Endothelial cell (in vitro differentiated cells): ENCODE measurements around the gene MAP7D2. TPM values are rescaled to one million over a fixed set of nuclear protein-coding genes. Genes with fewer than 3 reads are reported as not detected.

Source experiments
- DNase-seq: peaks from one replicate; pipeline ENCODE4 v3.0.0; 2021; ENCODE audit warnings: low spot score
- H3K27ac Mint-ChIP-seq: one replicate; pipeline ENCODE4 v1.8.0; 2021; ENCODE audit warnings: mixed read lengths, inconsistent platforms; ENCODE audit not compliant: unreplicated experiment
- H3K27me3 Mint-ChIP-seq: one replicate; pipeline ENCODE4 v1.8.0; 2021; ENCODE audit warnings: mild to moderate bottlenecking, moderate library complexity, mixed read lengths, inconsistent platforms; ENCODE audit not compliant: unreplicated experiment
- H3K36me3 Mint-ChIP-seq: one replicate; pipeline ENCODE4 v1.8.0; 2021; ENCODE audit warnings: mild to moderate bottlenecking, low read depth, mixed read lengths, inconsistent platforms; ENCODE audit not compliant: unreplicated experiment
- H3K4me1 Mint-ChIP-seq: one replicate; pipeline ENCODE4 v1.8.0; 2021; ENCODE audit warnings: mild to moderate bottlenecking, mixed read lengths, inconsistent platforms; ENCODE audit not compliant: unreplicated experiment
- H3K4me3 Mint-ChIP-seq: one replicate; pipeline ENCODE4 v1.8.0; 2021; ENCODE audit warnings: mild to moderate bottlenecking, mixed read lengths, inconsistent platforms; ENCODE audit not compliant: unreplicated experiment
- H3K9me3 Mint-ChIP-seq: one replicate; pipeline ENCODE4 v1.8.0; 2021; ENCODE audit warnings: mixed read lengths, inconsistent platforms; ENCODE audit not compliant: unreplicated experiment
- total RNA-seq: library from RNA; stranded (reverse); fragmentation: NEBNext Ultra II Directional; extraction: Animal tissue kit (Norgen Biotek cat#: 25700); gene quantifications from one replicate; pipeline ENCODE4 v1.2.1, GENCODE V29; 2021; ENCODE audit not compliant: unreplicated experiment
- TF ChIP-seq, protein P1 (sequence below): fragments of 200-600 bp; sonication (generic); IDR thresholded peaks from one replicate; pipeline ENCODE4 v1.5.0; 2021; ENCODE audit warnings: antibody characterized with exemption; ENCODE audit not compliant: unreplicated experiment

Gene MAP7D2
- total RNA-seq, 1 donor from 2014 or later, result 2.7 TPM

DNA sequence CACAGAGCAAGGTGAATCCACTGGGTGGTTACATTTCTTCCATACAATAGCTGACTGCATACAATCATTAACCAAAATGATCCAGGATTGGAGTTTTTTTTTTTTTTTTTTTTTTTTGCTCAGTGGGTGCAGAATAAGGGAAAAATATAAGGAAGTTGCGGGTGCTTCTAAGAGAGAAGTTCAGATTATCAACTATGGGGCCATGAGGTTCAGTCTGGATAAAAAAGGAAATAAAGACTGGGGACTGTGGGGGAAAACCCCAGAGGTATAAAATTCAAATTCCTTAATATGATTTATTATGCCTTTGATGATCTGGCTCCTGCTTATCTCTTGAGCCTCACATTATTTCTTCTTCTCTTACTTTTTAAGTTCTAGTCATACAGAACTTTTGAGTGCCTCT, 30.9 kb upstream of the MAP7D2 start:
- no peak overlapping the region for H3K4me3 Mint-ChIP-seq
- no peaks in the 10 kb centered on the region for H3K4me1 Mint-ChIP-seq
- H3K27me3 Mint-ChIP-seq, result peaks cover 3% of the 10 kb centered on the region

DNA sequence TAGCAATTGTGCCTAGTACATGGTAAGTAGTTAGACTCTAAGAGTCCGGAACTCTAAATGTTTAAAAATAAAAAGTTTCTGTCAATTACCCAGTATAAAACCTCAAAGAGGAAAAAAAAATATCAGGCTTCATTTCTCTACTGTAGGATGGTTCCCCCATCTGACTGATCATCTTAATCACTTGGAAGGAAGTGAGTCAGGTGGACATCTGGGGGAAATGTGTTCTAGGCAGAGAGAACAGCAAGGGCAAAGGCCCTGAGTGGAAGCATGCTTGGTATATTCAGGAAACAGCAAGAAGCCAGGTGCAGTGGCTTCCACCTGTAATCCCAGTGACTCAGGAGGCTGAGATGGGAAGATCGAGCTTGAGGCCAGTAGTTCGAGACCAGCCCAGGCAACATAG, 27.8 kb upstream of the MAP7D2 start:
- TF ChIP-seq, protein P1, sequence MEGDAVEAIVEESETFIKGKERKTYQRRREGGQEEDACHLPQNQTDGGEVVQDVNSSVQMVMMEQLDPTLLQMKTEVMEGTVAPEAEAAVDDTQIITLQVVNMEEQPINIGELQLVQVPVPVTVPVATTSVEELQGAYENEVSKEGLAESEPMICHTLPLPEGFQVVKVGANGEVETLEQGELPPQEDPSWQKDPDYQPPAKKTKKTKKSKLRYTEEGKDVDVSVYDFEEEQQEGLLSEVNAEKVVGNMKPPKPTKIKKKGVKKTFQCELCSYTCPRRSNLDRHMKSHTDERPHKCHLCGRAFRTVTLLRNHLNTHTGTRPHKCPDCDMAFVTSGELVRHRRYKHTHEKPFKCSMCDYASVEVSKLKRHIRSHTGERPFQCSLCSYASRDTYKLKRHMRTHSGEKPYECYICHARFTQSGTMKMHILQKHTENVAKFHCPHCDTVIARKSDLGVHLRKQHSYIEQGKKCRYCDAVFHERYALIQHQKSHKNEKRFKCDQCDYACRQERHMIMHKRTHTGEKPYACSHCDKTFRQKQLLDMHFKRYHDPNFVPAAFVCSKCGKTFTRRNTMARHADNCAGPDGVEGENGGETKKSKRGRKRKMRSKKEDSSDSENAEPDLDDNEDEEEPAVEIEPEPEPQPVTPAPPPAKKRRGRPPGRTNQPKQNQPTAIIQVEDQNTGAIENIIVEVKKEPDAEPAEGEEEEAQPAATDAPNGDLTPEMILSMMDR, result no peak
- Mint-ChIP-seq H3K4me1 (peaks cover 4% of the 10 kb centered on the region), H3K4me3 (no peak overlapping the region), H3K27ac (no peak overlapping the region), H3K9me3 (no peaks in the 10 kb centered on the region), H3K36me3 (no peaks in the 10 kb centered on the region), H3K27me3 (peaks cover 3% of the 10 kb centered on the region)
- DNase-seq, result no peak

More for the DNA sequence above, 30.9 kb upstream of the MAP7D2 start:
- TF ChIP-seq, protein P1, result no peak
- no peak overlapping the region for H3K27ac Mint-ChIP-seq
- H3K36me3 Mint-ChIP-seq, result peaks cover 8% of the 10 kb centered on the region
- H3K9me3 Mint-ChIP-seq, result no peaks in the 10 kb centered on the region
- DNase-seq, result no peak

DNA sequence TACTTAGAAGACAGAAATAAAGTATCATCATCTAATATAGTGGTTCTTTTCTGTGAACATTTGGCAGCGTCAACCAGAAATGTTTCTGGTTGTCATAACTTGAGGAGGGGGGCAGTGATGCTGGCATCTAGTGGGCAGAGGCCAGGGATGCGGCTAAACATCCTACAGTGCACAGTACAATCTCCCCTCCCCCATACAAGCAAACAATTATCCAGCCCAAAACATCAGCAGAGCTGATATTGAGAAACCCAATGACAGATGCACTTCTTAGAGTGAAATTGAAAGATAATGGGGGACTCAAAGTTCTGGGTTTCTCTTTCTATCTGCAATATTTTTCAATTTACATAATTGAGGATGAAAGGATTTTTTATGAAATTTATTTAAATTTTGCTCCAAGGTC, 26.9 kb upstream of the MAP7D2 start:
- Mint-ChIP-seq H3K36me3 (no peaks in the 10 kb centered on the region), H3K4me1 (peaks cover 4% of the 10 kb centered on the region), H3K27ac (no peak overlapping the region), H3K27me3 (peaks cover 3% of the 10 kb centered on the region), H3K4me3 (no peak overlapping the region), H3K9me3 (no peaks in the 10 kb centered on the region)
- peak; percentile 3 for DNase-seq
- TF ChIP-seq, protein P1, result no peak

DNA sequence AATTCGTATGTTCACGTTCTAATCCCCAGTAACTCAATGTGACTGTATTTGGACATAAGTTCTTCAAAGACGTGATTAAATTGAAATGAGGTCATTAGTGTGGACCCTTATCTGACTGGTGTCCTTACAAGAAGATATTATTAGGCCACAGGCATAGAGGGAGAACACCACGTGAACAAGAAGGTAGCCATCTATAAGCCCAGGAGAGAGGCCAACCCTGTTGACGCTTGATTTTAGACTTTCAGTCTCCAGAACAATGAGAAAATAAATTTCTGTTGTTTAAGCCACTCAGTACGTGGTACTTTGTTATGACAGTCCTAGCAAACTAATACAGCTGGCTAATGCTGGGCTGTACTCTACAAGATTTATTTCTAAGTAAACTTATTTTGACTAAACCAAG, 26.4 kb upstream of the MAP7D2 start:
- TF ChIP-seq, protein P1, result no peak
- no peaks in the 10 kb centered on the region for H3K36me3 Mint-ChIP-seq
- H3K27me3 Mint-ChIP-seq, result peaks cover 3% of the 10 kb centered on the region
- no peak overlapping the region for H3K4me3 Mint-ChIP-seq
- no peak for DNase-seq
- H3K9me3 Mint-ChIP-seq, result no peaks in the 10 kb centered on the region
- H3K4me1 Mint-ChIP-seq, result peaks cover 4% of the 10 kb centered on the region
- H3K27ac Mint-ChIP-seq, result no peak overlapping the region

DNA sequence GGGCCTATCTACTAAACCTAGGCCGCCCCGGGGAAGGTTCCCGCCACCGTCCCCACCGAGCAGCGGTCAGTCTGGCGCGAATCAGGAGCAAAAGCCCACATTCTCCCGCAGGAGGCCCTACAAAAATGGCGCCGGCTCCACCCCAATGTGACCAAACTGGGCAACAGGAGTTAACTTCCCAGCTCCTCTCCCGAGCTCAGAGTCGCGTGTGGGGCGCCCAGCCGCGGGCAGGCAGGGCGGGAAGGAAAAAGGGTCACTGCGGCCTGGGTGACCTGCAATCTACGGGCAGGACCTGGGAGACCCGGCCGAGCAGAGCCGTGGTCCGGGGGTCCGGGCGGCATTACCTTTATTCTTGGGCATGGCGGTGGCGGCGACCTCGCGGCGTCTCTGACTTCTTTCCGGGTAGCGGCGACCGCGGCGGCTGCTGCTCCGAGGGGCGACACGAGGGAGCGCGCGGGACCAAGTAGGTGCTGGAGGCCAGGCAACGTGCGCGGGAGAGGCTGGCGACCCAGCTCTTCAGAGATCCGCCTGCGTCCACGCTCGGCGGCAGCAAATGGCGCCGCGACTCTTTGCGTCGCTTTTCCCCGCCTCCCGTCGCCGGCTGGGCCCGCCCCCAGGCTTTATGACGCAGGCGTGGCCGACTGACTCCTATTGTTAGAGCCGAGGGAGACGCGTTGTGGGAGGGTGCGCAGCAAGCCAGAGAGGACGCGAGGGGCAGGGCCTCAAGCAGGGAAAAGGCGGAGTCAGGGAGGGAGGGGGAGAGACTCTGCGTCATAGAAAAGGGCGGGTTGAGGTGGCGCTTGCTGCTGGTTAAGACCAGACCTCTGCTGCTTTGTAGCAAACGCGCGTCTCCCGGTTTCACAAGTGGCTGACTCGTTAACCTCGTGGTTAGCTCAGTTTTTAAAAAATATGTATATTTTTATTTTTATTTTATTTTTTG, 24.8 kb upstream of the MAP7D2 start, which contains the start of gene EIF1AX:
Gene EIF1AX (minus strand): TSS at position 558 of the 940 bp plus-strand sequence. CDS start 198 bp downstream, at position 360.
- H3K4me3 Mint-ChIP-seq, result peak within 1 kb of the TSS; percentile 90
- H3K27ac Mint-ChIP-seq, result peak within 1 kb of the TSS; percentile 42
- TF ChIP-seq, protein P1, result no peak
- H3K27me3 Mint-ChIP-seq, result peaks cover 3% of the 10 kb centered on the region
- H3K9me3 Mint-ChIP-seq, result no peaks in the 10 kb centered on the region
- peak; percentile 87 for DNase-seq
- peaks cover 4% of the 10 kb centered on the region for H3K4me1 Mint-ChIP-seq
- no peaks in the 10 kb centered on the region for H3K36me3 Mint-ChIP-seq
